Epithelial cell of umbilical artery (primary cell): ENCODE results near the gene IGSF22. TPM values are rescaled to one million over a fixed set of nuclear protein-coding genes. Genes with fewer than 3 reads are reported as not detected.

ENCODE experiments used
- total RNA-seq: library from RNA; depleted of rRNA; stranded (reverse); fragments of >200 nt; gene quantifications from 2 replicates; pipeline ENCODE4 v1.2.3, GENCODE V29; 2014

The IGSF22 gene
- not detected in 2 replicates for total RNA-seq

DNA sequence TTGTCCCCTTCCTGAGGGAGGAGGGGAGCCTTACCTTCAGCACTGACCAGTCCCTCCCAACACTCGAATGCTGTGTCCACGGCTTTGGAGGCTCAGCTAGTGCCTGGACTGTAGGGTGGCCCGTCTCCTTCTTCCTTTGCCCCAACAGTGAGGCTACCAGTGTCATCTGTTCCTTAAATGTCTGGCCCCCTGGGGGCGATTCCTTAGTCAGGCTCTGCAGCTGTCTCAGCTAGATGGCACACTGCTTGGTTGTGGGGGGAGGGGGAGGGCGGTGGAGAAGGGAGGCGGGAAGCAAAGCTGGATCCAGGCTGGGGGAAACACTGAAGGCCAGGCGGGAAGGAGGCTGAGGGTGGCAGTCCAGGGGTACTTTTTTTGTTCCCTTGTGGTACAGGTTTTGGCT, at the start of gene IGSF22:
TSS of gene IGSF22 (minus strand) at position 149 of the 400 bp plus-strand sequence. CDS start 1,952 bp downstream, outside the sequence.

GRCh38 chr11:18698341-18699268, 27.4 kb downstream of the IGSF22 start, which contains the start of gene TMEM86A:
Gene TMEM86A, plus strand, starts transcription at chr11:18698779. Its CDS starts 108 bp downstream, at chr11:18698887.

Other genes with a start within 250 kb of the IGSF22 start
- 36.8 and 48.7 TPM in 2 replicates for gene TSG101, start 199.2 kb downstream of the IGSF22 start, total RNA-seq
- 24.8 and 29.2 TPM in 2 replicates for gene UEVLD, start 137.5 kb downstream of the IGSF22 start, total RNA-seq
- 0.65 and 2.7 TPM in 2 replicates for gene MISFA, start 126.4 kb downstream of the IGSF22 start, total RNA-seq
- 16.4 and 16.6 TPM in 2 replicates for gene SPTY2D1, start 91.8 kb downstream of the IGSF22 start, total RNA-seq
- gene TMEM86A, start 27.4 kb downstream of the IGSF22 start, total RNA-seq, result 1.3 and 1.5 TPM in 2 replicates
- gene PTPN5, start 65.6 kb upstream of the IGSF22 start, total RNA-seq, result not detected in 2 replicates
- not detected in 2 replicates for gene MRGPRX1, start 213.2 kb upstream of the IGSF22 start, total RNA-seq